ENCODE data around the gene RNU2-63P.
"Not testable (repeated sequence)": the region's sequence is repeated elsewhere in the genome, so short reads cannot be mapped to it uniquely, and the experiment has no call there.

The RNU2-63P gene

GRCh38 chr2:88016960-88017779 lies 823 bp upstream of the RNU2-63P start:
- no peak for TF ChIP-seq ZNF274 (IDR thresholded peaks at IDR 0.05; ENCODE audit: low read depth, low read length)
- H3K4me3 ChIP-seq (ENCODE audit: low read length): peak overlapping the region; percentile 55; the same call in 1 of the 2 replicates

- TF ChIP-seq ZNF274 (IDR thresholded peaks at IDR 0.05; ENCODE audit: low read depth, low read length): no peak
Measured at GRCh38 chr2:88011011-88011410, 5.3 kb downstream of the RNU2-63P start.

GRCh38 chr2:88010136-88010535 lies 6.2 kb downstream of the RNU2-63P start:
- H3K4me3 ChIP-seq (ENCODE audit: low read length): no peak overlapping the region
- TF ChIP-seq ZNF274 (IDR thresholded peaks at IDR 0.05; ENCODE audit: low read depth, low read length): no peak

More at GRCh38 chr2:88011011-88011410, 5.3 kb downstream of the RNU2-63P start:
- H3K4me3 ChIP-seq (ENCODE audit: low read length): no peak overlapping the region

- no peak for TF ChIP-seq ZNF274 (IDR thresholded peaks at IDR 0.05; ENCODE audit: low read depth, low read length)
- no peak overlapping the region for H3K4me3 ChIP-seq (ENCODE audit: low read length)
Measured at GRCh38 chr2:88006912-88007439, 9.4 kb downstream of the RNU2-63P start.

- TF ChIP-seq ZNF274 (IDR thresholded peaks at IDR 0.05; ENCODE audit: low read depth, low read length): no peak
- H3K4me3 ChIP-seq (ENCODE audit: low read length): no peak overlapping the region
Measured at GRCh38 chr2:88005776-88006175, 10.6 kb downstream of the RNU2-63P start.

GRCh38 chr2:88003074-88003755 lies 13.1 kb downstream of the RNU2-63P start:
- no peak overlapping the region for H3K4me3 ChIP-seq (ENCODE audit: low read length)
- no peak for TF ChIP-seq ZNF274 (IDR thresholded peaks at IDR 0.05; ENCODE audit: low read depth, low read length)

GRCh38 chr2:88002359-88002707 lies 14.0 kb downstream of the RNU2-63P start:
- no peak for TF ChIP-seq ZNF274 (IDR thresholded peaks at IDR 0.05; ENCODE audit: low read depth, low read length)
- no peak overlapping the region for H3K4me3 ChIP-seq (ENCODE audit: low read length)

GRCh38 chr2:88000474-88000873 lies 15.9 kb downstream of the RNU2-63P start:
- H3K4me3 ChIP-seq (ENCODE audit: low read length): not testable (repeated sequence)

- TF ChIP-seq ZNF274 (IDR thresholded peaks at IDR 0.05; ENCODE audit: low read depth, low read length): no peak
- H3K4me3 ChIP-seq (ENCODE audit: low read length): no peak overlapping the region
Measured at GRCh38 chr2:87996570-87996969, 19.8 kb downstream of the RNU2-63P start.

GRCh38 chr2:87995756-87996155 lies 20.6 kb downstream of the RNU2-63P start:
- no peak for TF ChIP-seq ZNF274 (IDR thresholded peaks at IDR 0.05; ENCODE audit: low read depth, low read length)
- no peak overlapping the region for H3K4me3 ChIP-seq (ENCODE audit: low read length)

- H3K4me3 ChIP-seq (ENCODE audit: low read length): not testable (repeated sequence)
Measured at GRCh38 chr2:87994304-87994850, 22.0 kb downstream of the RNU2-63P start.

- H3K4me3 ChIP-seq (ENCODE audit: low read length): not testable (repeated sequence)
Measured at GRCh38 chr2:87992569-87992968, 23.8 kb downstream of the RNU2-63P start.

- not testable (repeated sequence) for H3K4me3 ChIP-seq (ENCODE audit: low read length)
Measured at GRCh38 chr2:87987473-87987872, 28.9 kb downstream of the RNU2-63P start.

- not testable (repeated sequence) for H3K4me3 ChIP-seq (ENCODE audit: low read length)
Measured at GRCh38 chr2:87985902-87986301, 30.4 kb downstream of the RNU2-63P start.

- not testable (repeated sequence) for H3K4me3 ChIP-seq (ENCODE audit: low read length)
Measured at GRCh38 chr2:87981182-87981581, 35.2 kb downstream of the RNU2-63P start.

- H3K4me3 ChIP-seq (ENCODE audit: low read length): not testable (repeated sequence)
Measured at GRCh38 chr2:87972385-87972784, 44.0 kb downstream of the RNU2-63P start.

All from GM08714 (cell line).